ENCODE data around the gene SHISAL1. TPM values are rescaled to one million over a fixed set of nuclear protein-coding genes. Genes with fewer than 3 reads are reported as not detected.

Gene SHISAL1
- 0.99 TPM for total RNA-seq

DNA sequence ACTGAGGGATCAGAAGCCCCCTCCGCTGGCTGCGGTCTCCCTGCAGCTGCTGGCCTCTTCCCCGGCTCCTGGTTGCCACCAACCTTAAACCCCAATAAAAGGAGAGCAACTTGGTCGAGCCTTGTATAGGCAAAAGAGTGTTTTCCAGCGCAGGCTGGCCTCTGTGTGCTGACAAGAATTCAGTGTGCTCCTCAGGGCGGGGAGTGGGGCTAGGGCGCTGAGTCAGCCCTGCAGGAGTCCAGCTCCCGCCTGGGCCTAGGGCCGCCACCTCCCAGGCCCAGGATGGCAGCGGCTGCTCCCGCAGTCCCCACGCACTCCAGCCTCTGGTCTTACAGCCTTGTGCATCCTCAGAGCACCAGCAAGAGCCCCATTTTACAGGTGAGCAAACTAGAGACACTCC, at the start of gene SHISAL1:
TSS of gene SHISAL1 (minus strand) at position 186 of the 400 bp plus-strand sequence. CDS start 12,006 bp downstream, outside the sequence.
- DNase-seq = no peak

GRCh38 chr22:44361391-44362126, 48.8 kb upstream of the SHISAL1 start:
- no peak for DNase-seq

DNA sequence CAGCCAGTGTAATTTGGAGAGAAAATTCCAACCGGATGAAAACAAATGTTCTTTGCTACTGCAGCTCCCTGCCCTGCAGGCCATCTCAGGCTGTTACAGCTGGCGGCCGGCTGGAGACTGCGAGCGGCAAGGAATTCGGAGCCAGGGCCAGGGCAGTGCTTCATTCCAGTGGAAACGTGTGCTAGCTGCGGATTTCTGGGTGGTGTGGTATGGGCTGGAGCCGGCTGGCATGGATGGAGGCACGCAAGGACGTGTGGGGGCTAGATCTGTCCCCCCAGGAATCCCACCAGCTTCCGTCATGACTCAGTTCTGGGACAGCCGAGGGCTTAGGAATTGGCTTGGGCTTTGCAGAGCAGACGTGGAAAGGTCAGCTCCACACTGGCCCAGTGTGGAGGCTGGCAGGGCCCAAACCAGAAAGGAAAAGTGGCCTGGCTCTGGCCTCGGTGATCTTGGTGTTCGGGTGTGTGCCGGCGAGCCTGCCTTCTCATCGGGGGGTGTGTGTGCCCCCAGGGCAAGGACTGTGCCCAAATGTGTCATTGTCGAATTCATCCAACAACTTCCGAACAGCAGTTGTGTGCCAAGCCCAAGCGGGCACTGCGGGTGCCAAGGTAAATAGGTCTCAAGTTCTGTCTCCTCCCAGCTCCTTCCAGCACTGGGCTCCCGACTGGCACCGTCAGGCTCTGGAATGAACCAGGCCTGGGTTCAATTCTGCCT, 48.1 kb upstream of the SHISAL1 start:
- DNase-seq = no peak

DNA sequence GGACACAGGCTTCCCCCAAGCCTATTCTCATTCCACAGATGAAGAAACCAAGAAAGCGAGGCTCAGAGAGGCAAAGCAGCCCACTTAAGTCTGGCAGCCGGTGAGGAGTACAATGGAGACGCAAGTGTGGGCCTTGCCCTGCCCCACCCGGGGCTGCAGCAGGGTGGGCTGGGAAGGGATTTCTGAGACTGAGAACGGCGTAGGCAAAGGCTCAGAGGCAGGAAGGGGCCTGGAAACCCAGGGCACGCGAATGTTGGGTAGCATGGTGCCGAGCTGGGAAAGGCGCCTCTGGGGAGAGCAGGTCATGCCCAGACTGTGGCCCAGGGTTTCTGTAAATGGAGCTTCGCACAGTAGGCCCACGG, 47.5 kb upstream of the SHISAL1 start:
- no peak for DNase-seq

DNA sequence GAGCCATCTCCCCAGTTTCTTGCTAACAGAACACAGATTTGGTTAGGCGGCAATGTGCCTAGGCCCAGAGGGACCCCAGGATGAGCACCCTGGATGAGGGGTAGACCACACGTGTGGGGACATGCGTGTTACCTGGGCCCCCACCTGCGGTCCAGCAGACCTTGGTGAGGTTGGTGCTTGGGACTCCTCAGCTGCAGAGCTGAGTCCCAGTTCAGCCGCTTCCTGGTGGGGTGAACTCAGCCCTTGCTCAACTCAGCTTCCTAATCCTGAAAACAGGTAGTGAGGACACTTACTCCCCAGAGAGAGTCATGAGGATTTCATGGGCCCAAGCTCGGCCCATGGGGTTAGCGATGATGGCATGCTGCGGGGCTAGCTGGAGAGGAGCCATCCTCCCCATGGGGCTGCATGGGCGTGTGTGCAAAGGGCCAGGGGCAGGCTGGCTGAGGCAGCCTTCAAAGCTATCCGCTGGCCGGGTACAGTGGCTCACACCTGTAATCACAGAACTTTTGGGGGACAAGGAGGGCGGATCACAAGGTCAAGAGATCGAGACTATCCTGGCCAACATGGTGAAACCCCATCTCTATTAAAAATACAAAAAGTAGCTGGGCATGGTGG, 46.9 kb upstream of the SHISAL1 start:
- DNase-seq = no peak

- no peak for DNase-seq
These were observed 46.1 kb upstream of the SHISAL1 start for GRCh38 chr22:44358709-44359440.

DNA sequence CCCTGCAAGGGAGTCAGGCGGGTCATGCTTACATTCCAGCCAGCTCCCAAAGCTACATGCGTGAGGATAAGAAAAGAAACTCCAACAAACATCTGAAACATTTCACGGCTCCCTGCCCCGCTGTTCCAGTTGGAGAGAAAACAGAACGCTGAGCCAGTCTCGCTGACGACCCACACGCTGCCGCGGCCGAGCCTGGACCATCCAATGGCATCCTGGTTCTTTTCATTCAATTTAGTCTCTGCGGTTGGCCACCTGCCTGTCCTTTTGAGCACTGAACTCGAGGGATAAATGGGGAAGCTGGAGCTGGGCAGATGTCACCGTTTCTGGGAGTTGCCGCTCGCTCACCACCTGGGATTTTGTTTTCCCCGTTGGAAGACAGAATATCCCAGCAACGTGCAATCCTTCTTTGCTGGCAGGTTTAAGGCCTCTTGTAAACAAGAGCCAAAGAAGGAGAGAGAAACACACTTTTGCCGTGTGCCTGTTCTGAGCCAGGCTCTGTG, 45.3 kb upstream of the SHISAL1 start:
- no peak for DNase-seq

DNA sequence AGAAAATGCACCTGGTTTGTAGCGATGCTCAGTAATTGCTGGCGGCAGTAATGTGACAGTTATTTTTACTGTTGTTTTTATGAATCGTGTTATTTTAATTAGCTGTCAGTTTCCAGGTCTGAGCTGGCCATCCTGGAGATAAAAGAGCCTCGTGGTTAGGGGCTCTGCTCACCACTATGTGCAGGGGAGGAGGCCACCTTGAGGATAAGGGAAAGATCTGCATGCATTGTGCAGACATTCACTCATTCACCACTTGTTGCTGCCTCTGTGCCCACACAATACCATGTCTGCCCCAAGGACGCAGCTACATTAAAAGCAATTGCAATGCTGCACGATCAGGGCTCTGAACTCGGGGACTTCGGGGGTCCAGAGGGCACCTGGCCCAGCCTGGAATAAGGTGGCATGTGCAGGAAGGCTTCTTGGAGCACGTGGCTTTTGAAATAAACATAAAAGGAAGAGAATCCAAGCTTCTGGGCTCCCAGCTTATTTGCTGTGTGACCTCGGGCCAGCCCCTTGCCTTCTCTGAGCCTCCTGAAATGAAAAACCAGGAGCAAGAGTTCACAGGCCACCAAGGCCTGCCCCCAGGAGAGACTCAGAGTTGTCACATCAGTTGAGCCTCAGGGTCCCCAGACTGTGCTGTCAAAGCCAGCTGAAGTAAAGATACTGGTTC, 44.7 kb upstream of the SHISAL1 start:
- no peak for DNase-seq

DNA sequence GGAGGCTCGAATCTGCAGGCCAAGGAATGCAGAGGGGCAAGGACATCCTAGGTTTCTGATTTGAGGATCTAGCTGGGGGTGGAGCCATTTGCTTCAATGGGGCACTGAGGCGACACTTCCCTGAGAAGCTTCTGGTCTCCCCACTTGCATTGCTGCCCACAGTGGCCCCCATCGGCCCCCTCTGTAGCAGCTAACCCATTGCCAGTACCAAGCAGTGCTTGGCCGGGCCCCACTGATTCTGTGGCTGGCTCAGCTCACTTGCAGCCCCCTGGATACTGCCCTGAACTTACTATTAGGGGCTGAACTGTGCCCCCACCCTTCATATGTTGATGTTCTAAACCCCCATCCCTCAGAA, 42.9 kb upstream of the SHISAL1 start:
- DNase-seq = no peak

DNA sequence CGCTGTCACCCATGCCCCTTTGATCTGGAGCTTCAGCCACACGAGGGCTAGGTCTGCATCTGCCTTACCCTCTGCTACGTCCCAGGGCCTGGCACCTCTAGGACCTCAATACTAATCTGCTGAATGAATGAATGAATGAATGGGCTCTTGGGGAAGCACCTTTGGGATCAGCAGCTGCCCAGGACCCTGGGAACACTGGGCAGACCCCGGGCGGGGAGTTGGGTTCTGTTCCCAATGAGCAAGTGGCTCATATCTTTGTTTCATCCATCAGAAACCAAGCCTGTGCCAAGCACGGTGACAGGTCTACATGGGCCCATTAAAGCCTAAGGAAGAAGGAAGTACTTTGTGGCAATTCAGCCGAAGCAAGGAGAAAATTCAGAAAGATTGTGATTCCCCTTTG, 41.5 kb upstream of the SHISAL1 start:
- DNase-seq = no peak

GRCh38 chr22:44353041-44353440, 40.3 kb upstream of the SHISAL1 start:
- no peak for DNase-seq

DNA sequence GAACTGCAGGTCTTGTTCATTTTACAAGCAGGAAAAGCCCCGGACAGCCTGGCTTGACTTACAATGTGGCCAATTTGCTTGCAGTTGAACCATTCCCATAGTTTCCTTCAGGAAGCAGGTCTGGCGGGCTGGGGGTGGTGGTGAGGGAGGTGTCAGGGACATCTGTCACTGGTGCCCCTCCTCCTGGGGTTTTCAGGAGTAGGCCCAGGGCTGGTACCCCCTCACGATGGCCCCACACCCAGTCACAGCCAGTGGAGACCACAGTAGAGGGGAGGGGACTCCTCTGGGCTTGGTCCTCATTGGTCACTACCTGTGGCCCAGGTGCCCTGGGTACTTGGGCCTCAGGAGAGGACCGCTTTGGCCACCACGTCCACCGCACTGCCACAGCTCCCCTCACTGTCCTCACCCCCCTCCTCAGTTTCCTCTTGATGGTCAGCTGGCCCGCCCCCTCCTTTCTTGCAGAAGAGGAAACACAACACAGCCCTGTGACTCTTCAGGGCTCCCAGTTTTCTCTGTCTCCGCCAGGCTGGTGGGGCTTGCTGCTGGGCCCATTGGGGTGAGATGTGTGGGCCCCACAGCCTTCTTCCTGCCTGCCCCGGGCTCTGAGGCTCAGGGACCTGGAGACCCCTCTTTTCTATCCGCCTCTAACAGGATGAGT, 39.8 kb upstream of the SHISAL1 start:
- DNase-seq = no peak

DNA sequence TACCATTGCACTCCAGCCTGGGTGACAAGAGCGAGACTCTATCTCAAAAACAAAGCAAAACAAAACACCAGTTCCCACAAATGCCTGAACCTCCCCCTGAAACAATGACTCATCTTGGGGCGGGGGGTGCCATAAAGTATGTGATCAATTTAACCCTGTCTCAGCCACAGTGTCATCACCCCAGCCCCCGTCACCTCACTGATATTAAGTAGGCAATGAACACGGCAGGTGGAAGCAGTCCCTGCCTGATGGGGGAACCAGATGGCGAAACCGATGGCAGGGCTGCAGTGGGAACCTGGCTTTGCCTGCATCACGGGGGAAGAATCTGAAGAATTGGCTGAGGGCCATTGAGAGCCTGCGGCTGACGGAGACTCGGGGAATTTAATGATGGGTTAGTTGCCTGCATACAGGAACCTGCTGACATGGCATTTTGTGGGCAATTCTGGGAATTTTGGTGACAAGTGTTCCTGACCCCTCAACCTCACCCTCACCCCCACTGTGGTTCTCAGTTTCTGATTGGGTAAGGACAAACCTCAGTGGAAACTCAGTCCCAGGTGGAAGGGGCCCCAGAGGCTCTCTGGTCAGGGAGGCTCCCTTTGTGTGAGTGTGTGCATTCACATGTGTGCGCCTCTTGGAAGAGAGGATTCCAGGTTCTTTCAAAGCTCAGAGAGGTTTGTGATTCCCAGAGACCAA, 39.1 kb upstream of the SHISAL1 start:
- no peak for DNase-seq

DNA sequence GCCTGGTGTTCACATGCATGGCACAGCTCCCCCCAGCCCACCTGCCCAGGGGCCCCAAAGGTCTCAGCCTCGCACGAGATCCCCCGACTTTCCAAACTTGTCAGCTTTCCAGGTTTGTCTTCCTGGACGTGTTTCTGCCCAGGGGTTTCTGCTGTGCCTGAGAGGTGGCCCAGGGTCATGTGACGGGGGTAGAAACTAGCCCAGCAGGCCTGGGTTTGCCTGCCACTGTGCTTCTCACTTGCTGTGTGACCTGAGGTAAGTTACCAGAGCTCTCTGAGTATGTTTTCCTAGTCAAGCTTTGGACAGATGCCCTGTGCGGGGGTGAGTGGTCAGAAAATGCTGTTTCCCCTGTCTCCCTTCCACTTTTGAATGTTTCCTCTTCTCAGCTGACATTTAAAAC, 38.3 kb upstream of the SHISAL1 start:
- no peak for DNase-seq

DNA sequence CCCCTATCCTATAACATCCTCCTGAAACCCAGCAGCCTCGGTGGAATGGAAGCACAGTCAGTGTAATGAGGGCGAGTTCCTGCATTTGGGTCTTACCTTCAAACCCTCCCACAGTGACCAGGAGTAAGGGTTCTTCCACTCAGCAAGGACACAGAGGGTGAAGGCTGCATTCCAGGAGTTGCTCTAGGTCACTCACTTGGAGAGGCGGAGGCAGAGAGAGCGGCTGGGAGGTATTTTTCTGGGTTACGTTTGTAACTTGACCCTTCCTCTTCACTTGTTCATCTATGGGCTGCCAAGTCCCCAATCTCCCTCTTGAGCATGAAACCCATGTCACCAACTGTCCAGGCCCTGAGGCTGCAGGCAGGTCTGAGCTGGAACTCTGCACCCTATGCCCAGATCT, 36.8 kb upstream of the SHISAL1 start:
- DNase-seq = no peak

DNA sequence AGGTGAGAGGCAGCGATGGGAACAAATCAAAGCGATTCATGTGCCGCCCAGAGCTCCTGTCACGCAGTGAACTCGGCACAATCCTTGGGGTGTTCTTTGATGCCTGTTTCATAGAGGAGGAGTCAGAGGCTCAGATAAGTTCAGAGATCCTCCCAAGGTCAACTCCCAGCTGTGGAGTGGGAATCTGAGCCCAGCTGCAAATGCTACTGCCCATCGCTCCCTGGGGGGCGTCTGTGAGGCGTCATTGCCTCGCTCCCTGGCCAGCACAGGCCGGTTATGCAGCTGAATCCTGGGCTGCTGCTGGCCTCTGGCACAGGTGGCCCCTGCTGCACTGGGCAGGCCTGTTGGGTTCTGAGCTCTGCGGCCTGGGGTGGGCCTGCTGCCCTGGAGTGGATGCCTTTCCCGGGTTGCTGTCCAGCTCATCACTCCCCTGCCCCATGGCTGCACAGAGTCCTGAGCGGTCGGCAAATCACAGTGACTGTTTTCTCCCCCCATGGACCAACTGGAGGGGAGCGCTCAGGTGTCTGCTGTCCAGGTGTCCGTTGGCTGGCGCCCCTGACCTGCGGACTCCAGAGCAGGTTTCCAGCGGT, 36.3 kb upstream of the SHISAL1 start:
- no peak for DNase-seq

DNA sequence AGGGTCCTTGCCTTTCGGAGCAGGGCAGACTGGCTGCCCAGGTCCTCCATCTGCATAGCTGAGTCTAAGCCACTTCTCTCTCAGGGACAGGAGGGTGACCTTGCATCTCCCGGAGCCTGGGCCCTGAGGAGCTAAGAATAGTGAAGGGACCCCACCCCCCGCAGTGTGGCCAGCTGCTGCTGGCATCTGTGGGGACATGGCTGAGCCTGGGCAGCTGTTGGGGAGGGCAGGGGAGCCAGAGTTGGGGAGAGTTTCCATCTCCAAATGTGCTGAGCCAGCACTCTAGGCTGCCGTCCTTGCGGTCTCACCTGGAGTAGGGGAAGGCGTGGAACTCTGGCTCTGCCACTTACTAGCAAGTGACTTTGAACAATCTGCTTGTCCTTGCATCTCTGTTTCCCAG, 34.8 kb upstream of the SHISAL1 start:
- DNase-seq = no peak

DNA sequence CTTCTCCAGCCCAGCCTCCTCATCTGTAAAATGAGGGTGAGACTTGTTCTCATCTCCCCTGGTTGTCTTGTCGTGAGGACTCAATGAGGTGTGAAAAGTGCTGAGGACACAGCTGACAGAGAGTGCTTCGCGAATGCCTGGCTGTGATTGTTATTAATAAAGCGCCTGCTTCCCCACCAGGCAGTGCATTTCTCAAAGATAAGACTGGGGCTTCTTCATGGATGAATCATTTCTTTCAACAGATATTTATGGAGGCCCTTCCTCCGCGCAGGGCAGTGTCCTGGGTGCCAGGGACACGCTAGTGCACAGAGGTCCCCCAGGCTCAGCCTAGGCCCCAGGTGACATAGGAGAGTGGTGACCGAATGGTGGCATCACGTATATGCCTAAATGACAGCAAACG, 34.3 kb upstream of the SHISAL1 start:
- DNase-seq = no peak

- DNase-seq = no peak
These were observed 33.1 kb upstream of the SHISAL1 start for GRCh38 chr22:44345872-44346271.

GRCh38 chr22:44344407-44344806, 31.7 kb upstream of the SHISAL1 start:
- no peak for DNase-seq
